HT-29 (cell line): ENCODE results near the gene STX8. TPM values are rescaled to one million over a fixed set of nuclear protein-coding genes. Genes with fewer than 3 reads are reported as not detected.

Experiments
- DNase-seq: peaks from one replicate; pipeline ENCODE4 v3.0.0-alpha.2; 2015; ENCODE audit warnings: low spot score
- total RNA-seq: library from RNA; depleted of rRNA; stranded (reverse); fragments of >200 nt; shearing (Covaris generic); gene quantifications from 2 replicates; pipeline ENCODE4 v1.2.3, GENCODE V29; 2014

Gene STX8
- total RNA-seq, 1 experiment from 2014 or later = 26.0 TPM

- DNase-seq = peak; percentile 1
These were observed 18.4 kb downstream of the STX8 start for GRCh38 chr17:9557161-9557755.

- DNase-seq = peak; percentile 54
These were observed 20.9 kb downstream of the STX8 start for GRCh38 chr17:9554715-9555114.

- DNase-seq = no peak
These were observed 22.0 kb downstream of the STX8 start for GRCh38 chr17:9553596-9553995.

GRCh38 chr17:9553181-9553580 lies 22.4 kb downstream of the STX8 start:
- DNase-seq = no peak

- DNase-seq = no peak
These were observed 26.4 kb downstream of the STX8 start for GRCh38 chr17:9549215-9549614.

- DNase-seq = no peak
These were observed 31.4 kb downstream of the STX8 start for GRCh38 chr17:9544221-9544620.

- DNase-seq = no peak
These were observed 33.9 kb downstream of the STX8 start for GRCh38 chr17:9541718-9542117.

- no peak for DNase-seq
These were observed 37.0 kb downstream of the STX8 start for GRCh38 chr17:9538626-9539025.

GRCh38 chr17:9537177-9537776 lies 38.3 kb downstream of the STX8 start:
- no peak for DNase-seq

- DNase-seq = no peak
These were observed 39.6 kb downstream of the STX8 start for GRCh38 chr17:9536061-9536460.

- DNase-seq = no peak
These were observed 42.2 kb downstream of the STX8 start for GRCh38 chr17:9533441-9533840.

GRCh38 chr17:9532715-9533114 lies 42.9 kb downstream of the STX8 start:
- DNase-seq = no peak

GRCh38 chr17:9531034-9531433 lies 44.6 kb downstream of the STX8 start:
- no peak for DNase-seq

- DNase-seq = peak; percentile 7
These were observed 46.5 kb downstream of the STX8 start for GRCh38 chr17:9529033-9529700.

GRCh38 chr17:9527788-9528187 lies 47.8 kb downstream of the STX8 start:
- DNase-seq = no peak

GRCh38 chr17:9522074-9522473 lies 53.5 kb downstream of the STX8 start:
- peak; percentile 29 for DNase-seq

GRCh38 chr17:9521062-9521461 lies 54.6 kb downstream of the STX8 start:
- DNase-seq = no peak

GRCh38 chr17:9520649-9521048 lies 55.0 kb downstream of the STX8 start:
- DNase-seq = no peak

- no peak for DNase-seq
These were observed 55.9 kb downstream of the STX8 start for GRCh38 chr17:9519583-9520272.

GRCh38 chr17:9517396-9517795 lies 58.2 kb downstream of the STX8 start:
- no peak for DNase-seq

GRCh38 chr17:9513266-9513665 lies 62.4 kb downstream of the STX8 start:
- DNase-seq = no peak

GRCh38 chr17:9512323-9513168 lies 63.1 kb downstream of the STX8 start:
- no peak for DNase-seq
